HG03039 (cell line): ENCODE measurements around the gene AOPEP.

Experiments
- ATAC-seq: cut with Tn5 transposase; IDR thresholded peaks from one replicate; pipeline ENCODE4 v1.9.1; 2021; ENCODE audit warnings: mild to moderate bottlenecking, moderate library complexity; ENCODE audit not compliant: unreplicated experiment

Gene AOPEP

GRCh38 chr9:95025213-95026147 lies 299.0 kb downstream of the AOPEP start:
- no peak for ATAC-seq

- no peak for ATAC-seq
Measured at GRCh38 chr9:95026148-95026524, 299.6 kb downstream of the AOPEP start.

GRCh38 chr9:95027914-95028852 lies 301.7 kb downstream of the AOPEP start:
- no peak for ATAC-seq

- no peak for ATAC-seq
Measured at GRCh38 chr9:95028853-95029219, 302.3 kb downstream of the AOPEP start.

- no peak for ATAC-seq
Measured at GRCh38 chr9:95029288-95029687, 302.8 kb downstream of the AOPEP start.

GRCh38 chr9:95029720-95030119 lies 303.2 kb downstream of the AOPEP start:
- no peak for ATAC-seq

- ATAC-seq = no peak
Measured at GRCh38 chr9:95030344-95030743, 303.8 kb downstream of the AOPEP start.

- ATAC-seq = no peak
Measured at GRCh38 chr9:95030920-95031642, 304.6 kb downstream of the AOPEP start.

GRCh38 chr9:95031711-95032461 lies 305.4 kb downstream of the AOPEP start:
- ATAC-seq = no peak

GRCh38 chr9:95032580-95033341 lies 306.3 kb downstream of the AOPEP start:
- no peak for ATAC-seq

- ATAC-seq = no peak
Measured at GRCh38 chr9:95035846-95036245, 309.3 kb downstream of the AOPEP start.

GRCh38 chr9:95036676-95037075 lies 310.2 kb downstream of the AOPEP start:
- no peak for ATAC-seq

GRCh38 chr9:95037789-95038521 lies 311.5 kb downstream of the AOPEP start:
- ATAC-seq = no peak

- ATAC-seq = no peak
Measured at GRCh38 chr9:95038666-95039065, 312.2 kb downstream of the AOPEP start.

GRCh38 chr9:95040106-95040505 lies 313.6 kb downstream of the AOPEP start:
- no peak for ATAC-seq

- no peak for ATAC-seq
Measured at GRCh38 chr9:95043826-95044225, 317.3 kb downstream of the AOPEP start.

- no peak for ATAC-seq
Measured at GRCh38 chr9:95044731-95045508, 318.4 kb downstream of the AOPEP start.

- no peak for ATAC-seq
Measured at GRCh38 chr9:95045751-95046150, 319.3 kb downstream of the AOPEP start.
